Activated naive CD4-positive, alpha-beta T cell treated with anti-CD3 and anti-CD28 coated beads for 36 hours (primary cell): ENCODE results near the gene PRKG2. TPM values are rescaled to one million over a fixed set of nuclear protein-coding genes. Genes with fewer than 3 reads are reported as not detected.

ENCODE experiments used
- CTCF ChIA-PET: fragments of 350-600 bp; sonication (Branson Sonifier 250); formaldehyde crosslinking; loops from one replicate; lab custom pipeline; 2021; ENCODE audit warnings: antibody characterized with exemption; lab: Charles Lee
- DNase-seq: peaks from one replicate; pipeline ENCODE4 v3.0.0-alpha.2; 2020
- H3K27ac Mint-ChIP-seq: one replicate; pipeline ENCODE4 v1.8.0; 2021; ENCODE audit warnings: mild to moderate bottlenecking, mixed read lengths
- H3K27me3 Mint-ChIP-seq: one replicate; pipeline ENCODE4 v1.8.0; 2021; ENCODE audit warnings: low read depth, mixed read lengths
- H3K36me3 Mint-ChIP-seq: one replicate; pipeline ENCODE4 v1.8.0; 2021; ENCODE audit warnings: low read depth, mixed read lengths
- H3K4me1 Mint-ChIP-seq: one replicate; pipeline ENCODE4 v1.8.0; 2021; ENCODE audit warnings: low read depth, mixed read lengths
- H3K4me3 Mint-ChIP-seq: one replicate; pipeline ENCODE4 v1.8.0; 2021; ENCODE audit warnings: mild to moderate bottlenecking, moderate library complexity, mixed read lengths
- H3K9me3 Mint-ChIP-seq: one replicate; pipeline ENCODE4 v1.8.0; 2021; ENCODE audit warnings: mixed read lengths
- intact Hi-C: fragments of 100-400 bp; cut with micrococcal nuclease; formaldehyde crosslinking; loops from one replicate; pipeline ENCODE4 v1.15.1; 2023
- total RNA-seq, 2 experiments: library from RNA; stranded (reverse); gene quantifications; one replicate each; pipeline ENCODE4 v1.2.3, GENCODE V29; 2021

PRKG2 gene
- total RNA-seq, 2 experiments from 2014 or later, result 0.30 to 1.2 TPM

DNA sequence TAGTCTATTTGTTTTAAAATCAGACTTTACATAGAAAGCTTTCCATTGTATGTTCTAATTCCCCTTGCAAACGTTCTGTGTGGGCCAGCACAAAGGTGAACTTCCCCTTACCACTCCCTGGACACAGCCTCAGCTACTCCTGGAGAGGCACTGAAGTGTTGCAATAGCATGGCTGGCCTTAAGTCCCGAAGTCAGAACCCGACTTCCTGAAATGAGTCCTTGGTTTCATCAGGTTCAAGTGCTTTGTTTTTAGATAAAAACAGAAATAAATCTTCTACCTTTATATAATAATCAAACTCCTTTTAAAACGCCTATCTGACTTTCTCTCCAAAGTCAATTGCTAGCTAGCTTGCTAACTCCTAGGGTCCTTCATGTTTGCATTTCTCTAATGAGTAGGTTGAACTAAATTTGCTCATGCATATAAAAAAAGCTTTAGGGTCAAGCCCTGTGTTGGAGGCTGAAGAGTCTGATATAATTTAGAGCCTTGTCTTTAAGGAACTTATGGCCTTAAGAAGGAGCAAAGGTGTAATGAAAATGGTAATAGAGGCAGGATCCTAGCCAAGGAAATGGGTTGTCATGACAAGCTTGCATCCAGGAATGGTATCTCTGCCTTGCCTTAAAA, 175.6 kb downstream of the PRKG2 start:
- no peak for DNase-seq
- Mint-ChIP-seq H3K36me3 (no peaks in the 10 kb centered on the region), H3K27ac (no peak overlapping the region), H3K9me3 (no peaks in the 10 kb centered on the region), H3K4me3 (no peak overlapping the region), H3K4me1 (no peaks in the 10 kb centered on the region), H3K27me3 (no peaks in the 10 kb centered on the region)
- intact Hi-C loops, result loop anchor here (10.0 kb wide), 1 partner anchor 425 kb away; no protein-coding TSS in a partner anchor
- CTCF ChIA-PET, result interaction anchor here (0.5 to 3.6 kb wide), 10 partner anchors 9 to 680 kb away, joined by 3 to 35 read pairs (median 4); partner anchors contain the start of gene BMP3

DNA sequence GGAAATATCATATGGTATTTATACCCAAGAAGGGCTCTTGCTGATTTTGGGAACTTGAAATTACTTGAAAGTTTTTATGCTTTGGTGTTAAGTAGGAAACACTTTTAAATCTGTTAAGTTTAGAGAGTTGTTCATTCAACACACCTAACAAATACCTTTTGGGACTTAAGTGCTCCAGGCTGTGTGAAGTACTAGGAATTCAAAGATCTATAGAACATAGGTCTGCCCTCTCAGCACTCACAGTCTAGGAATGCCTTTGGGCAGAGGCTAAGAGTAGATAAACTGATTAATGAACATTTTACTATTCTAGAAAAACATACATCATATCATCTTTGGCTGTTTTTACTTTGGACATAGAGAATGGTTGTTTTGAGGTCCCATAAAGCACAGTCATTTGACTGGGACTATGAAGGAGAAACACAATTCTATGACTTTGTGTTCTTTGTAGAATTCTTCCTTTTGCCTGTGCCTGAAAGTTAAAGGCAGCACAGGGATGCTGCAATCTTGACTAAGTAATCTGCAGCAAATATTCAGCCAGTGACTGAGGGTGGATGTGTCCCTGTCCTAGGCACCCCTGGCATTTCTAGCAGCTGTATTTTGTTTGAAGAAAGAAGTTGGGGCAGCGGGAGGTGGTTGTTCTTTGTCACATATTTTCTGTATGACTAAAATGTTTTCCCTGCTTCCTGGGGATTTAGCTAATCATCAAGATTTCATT, 176.2 kb downstream of the PRKG2 start:
- Mint-ChIP-seq H3K27me3 (peaks cover 3% of the 10 kb centered on the region), H3K27ac (no peak overlapping the region), H3K4me1 (no peaks in the 10 kb centered on the region), H3K9me3 (no peaks in the 10 kb centered on the region), H3K4me3 (no peak overlapping the region), H3K36me3 (no peaks in the 10 kb centered on the region)
- CTCF ChIA-PET, result interaction anchor here (0.5 to 3.6 kb wide), 7 partner anchors 8 to 674 kb away, joined by 3 to 35 read pairs (median 5); partner anchors contain the start of gene BMP3
- intact Hi-C loops, result loop anchor here (10.0 kb wide), 1 partner anchor 424 kb away; no protein-coding TSS in a partner anchor
- no peak for DNase-seq

Other genes with a start within 250 kb of the PRKG2 start
- not detected for gene BMP3, start 184.5 kb downstream of the PRKG2 start, total RNA-seq